Lower leg skin (tissue), 3 donors: ENCODE measurements around the gene C4orf50.

Experiments
- POLR2A ChIP-seq, 2 donors: fragments of 450-650 bp; IDR thresholded peaks; one replicate each; pipeline ENCODE4 v1.6.1; 2016 to 2017; ENCODE audit warnings: antibody characterized with exemption in 2 of 2, mild to moderate bottlenecking in 1 of 2, moderate library complexity in 1 of 2
- TF ChIP-seq, protein P1 (sequence below), 3 donors: fragments of 450-650 bp; IDR thresholded peaks; one replicate each; pipeline ENCODE4 v1.5.1; 2016; ENCODE audit warnings: antibody characterized with exemption in 3 of 3, mild to moderate bottlenecking in 3 of 3, moderate library complexity in 2 of 3

DNA sequence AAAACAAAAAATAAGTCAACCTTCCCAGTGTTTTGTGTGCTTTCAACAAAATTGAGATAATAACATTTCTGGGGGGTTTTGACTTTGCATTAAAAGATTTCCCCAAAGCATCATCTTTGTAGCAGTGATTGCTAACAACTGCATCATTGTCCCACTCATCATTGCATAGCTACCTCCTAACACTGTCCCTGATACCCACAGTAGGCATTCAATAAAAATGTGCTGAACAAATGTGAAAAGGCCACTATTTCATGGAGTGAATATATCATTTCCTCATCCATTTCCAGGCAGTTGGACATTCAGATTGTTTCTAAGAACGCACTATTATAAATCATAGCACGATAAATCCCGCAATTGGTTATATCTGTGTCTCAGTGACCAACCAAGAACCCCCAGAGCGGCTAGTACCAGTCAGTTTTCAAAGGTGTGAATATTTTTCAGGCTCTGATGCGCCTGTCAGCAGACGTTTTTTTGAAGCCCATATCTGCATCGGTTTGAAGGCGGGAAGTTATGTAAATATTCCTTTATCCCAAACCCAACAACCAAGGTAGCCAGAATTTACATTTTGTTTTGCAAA lies 89.3 kb downstream of the C4orf50 start:
- TF ChIP-seq, protein P1, sequence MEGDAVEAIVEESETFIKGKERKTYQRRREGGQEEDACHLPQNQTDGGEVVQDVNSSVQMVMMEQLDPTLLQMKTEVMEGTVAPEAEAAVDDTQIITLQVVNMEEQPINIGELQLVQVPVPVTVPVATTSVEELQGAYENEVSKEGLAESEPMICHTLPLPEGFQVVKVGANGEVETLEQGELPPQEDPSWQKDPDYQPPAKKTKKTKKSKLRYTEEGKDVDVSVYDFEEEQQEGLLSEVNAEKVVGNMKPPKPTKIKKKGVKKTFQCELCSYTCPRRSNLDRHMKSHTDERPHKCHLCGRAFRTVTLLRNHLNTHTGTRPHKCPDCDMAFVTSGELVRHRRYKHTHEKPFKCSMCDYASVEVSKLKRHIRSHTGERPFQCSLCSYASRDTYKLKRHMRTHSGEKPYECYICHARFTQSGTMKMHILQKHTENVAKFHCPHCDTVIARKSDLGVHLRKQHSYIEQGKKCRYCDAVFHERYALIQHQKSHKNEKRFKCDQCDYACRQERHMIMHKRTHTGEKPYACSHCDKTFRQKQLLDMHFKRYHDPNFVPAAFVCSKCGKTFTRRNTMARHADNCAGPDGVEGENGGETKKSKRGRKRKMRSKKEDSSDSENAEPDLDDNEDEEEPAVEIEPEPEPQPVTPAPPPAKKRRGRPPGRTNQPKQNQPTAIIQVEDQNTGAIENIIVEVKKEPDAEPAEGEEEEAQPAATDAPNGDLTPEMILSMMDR (IDR thresholded peaks at IDR 0.05) = no peak
- TF ChIP-seq POLR2A (IDR thresholded peaks at IDR 0.05) = no peak
